Neuronal stem cell (in vitro differentiated cells): ENCODE data around the gene WNT9B.

Experiments
- DNase-seq: peaks from one replicate; pipeline ENCODE4 v3.0.0-alpha.2; 2013; ENCODE audit warnings: low spot score
- H2AFZ ChIP-seq: one replicate; pipeline ENCODE4 v1.6.1; 2013; ENCODE audit warnings: mild to moderate bottlenecking, low read length, inconsistent platforms
- H2AK5ac ChIP-seq: 2 replicates; pipeline ENCODE4 v1.6.1; 2013; ENCODE audit warnings: low read depth, mild to moderate bottlenecking, inconsistent platforms, low read length, moderate library complexity, mixed read lengths
- H2BK120ac ChIP-seq: 2 replicates; pipeline ENCODE4 v1.6.1; 2013; ENCODE audit warnings: low read depth, mild to moderate bottlenecking, inconsistent platforms, low read length, moderate library complexity, mixed read lengths
- H2BK12ac ChIP-seq: one replicate; pipeline ENCODE4 v1.6.1; 2013; ENCODE audit warnings: low read length, inconsistent platforms
- H2BK15ac ChIP-seq: 2 replicates; pipeline ENCODE4 v1.6.1; 2013; ENCODE audit warnings: mild to moderate bottlenecking, low read length, inconsistent platforms, mixed read lengths
- H2BK5ac ChIP-seq: one replicate; pipeline ENCODE4 v1.6.1; 2013; ENCODE audit warnings: inconsistent platforms, mild to moderate bottlenecking, low read length, moderate library complexity
- H3K14ac ChIP-seq: one replicate; pipeline ENCODE4 v1.6.1; 2013; ENCODE audit warnings: low read length, inconsistent platforms
- H3K18ac ChIP-seq: 2 replicates; pipeline ENCODE4 v1.6.1; 2013; ENCODE audit warnings: low read length, inconsistent platforms
- H3K23ac ChIP-seq: 2 replicates; pipeline ENCODE4 v1.6.1; 2013; ENCODE audit warnings: low read depth, mild to moderate bottlenecking, mixed read lengths, low read length, inconsistent platforms; ENCODE audit not compliant: poor library complexity
- H3K27ac ChIP-seq: replicated peaks from 3 replicates; pipeline ENCODE4 v1.5.1; 2013; ENCODE audit warnings: low read length, inconsistent platforms
- H3K27me3 ChIP-seq, 3 experiments: 2 replicates each; pipeline ENCODE4 v1.6.1; 2013; ENCODE audit warnings: low read length in 3 of 3, mild to moderate bottlenecking in 2 of 3, inconsistent platforms in 1 of 3, low read depth in 1 of 3, mixed read lengths in 1 of 3, moderate library complexity in 1 of 3; ENCODE audit not compliant: control insufficient read depth in 3 of 3, insufficient read depth in 3 of 3
- H3K36me3 ChIP-seq, 2 donors: replicated peaks in 1 of 2; 2 replicates each; pipeline ENCODE4 v1.6.1; 2013; ENCODE audit warnings: low read length in 2 of 2; ENCODE audit not compliant: control insufficient read depth in 2 of 2, insufficient read depth in 2 of 2
- H3K4ac ChIP-seq: 2 replicates; pipeline ENCODE4 v1.6.1; 2013; ENCODE audit warnings: inconsistent platforms, mild to moderate bottlenecking, low read length, moderate library complexity
- H3K4me1 ChIP-seq, 2 donors: 1 replicate in 1 of 2; 2 replicates in 1 of 2; pipeline ENCODE4 v1.6.1; 2013; ENCODE audit warnings: low read length in 2 of 2, low read depth in 1 of 2; ENCODE audit not compliant: control insufficient read depth in 2 of 2, insufficient read depth in 1 of 2
- H3K4me2 ChIP-seq: one replicate; pipeline ENCODE4 v1.6.1; 2013; ENCODE audit warnings: mild to moderate bottlenecking, low read length, inconsistent platforms; ENCODE audit not compliant: insufficient read depth, poor library complexity, severe bottlenecking
- H3K4me3 ChIP-seq, 2 donors: 2 replicates each; pipeline ENCODE4 v1.5.1; 2013; ENCODE audit warnings: low read length in 2 of 2, mild to moderate bottlenecking in 2 of 2, inconsistent platforms in 1 of 2, moderate library complexity in 1 of 2
- H3K79me1 ChIP-seq: one replicate; pipeline ENCODE4 v1.6.1; 2013; ENCODE audit warnings: low read depth, mild to moderate bottlenecking, inconsistent platforms, low read length, moderate library complexity
- H3K9ac ChIP-seq: one replicate; pipeline ENCODE4 v1.6.1; 2013; ENCODE audit warnings: mild to moderate bottlenecking, low read depth, low read length, inconsistent platforms; ENCODE audit not compliant: poor library complexity
- H3K9me3 ChIP-seq, 2 donors: replicated peaks in 1 of 2; 2 replicates each; pipeline versions ENCODE3 to v1.6.1; 2013; ENCODE audit warnings: low read length in 2 of 2, mild to moderate bottlenecking in 2 of 2, inconsistent platforms in 1 of 2, low read depth in 1 of 2, mixed read lengths in 1 of 2, moderate library complexity in 1 of 2; ENCODE audit not compliant: control insufficient read depth in 2 of 2, insufficient read depth in 1 of 2
- H4K8ac ChIP-seq: one replicate; pipeline ENCODE4 v1.6.1; 2013; ENCODE audit warnings: low read depth, mild to moderate bottlenecking, inconsistent platforms, low read length, moderate library complexity
- H4K91ac ChIP-seq: one replicate; pipeline ENCODE4 v1.6.1; 2013; ENCODE audit warnings: low read length, low read depth, mild to moderate bottlenecking, inconsistent platforms; ENCODE audit not compliant: poor library complexity
- WGBS, 2 donors: extraction: QIAGEN DNeasy Blood & Tissue Kit; methylation state at CpG; one replicate each; pipeline ENCODE4 v1.1.7; 2013; ENCODE audit warnings: missing lambda C conversion rate in 2 of 2, mixed read lengths in 1 of 2; ENCODE audit not compliant: insufficient read length in 2 of 2, insufficient replicate concordance in 1 of 2; ENCODE audit errors: extremely low coverage in 2 of 2; 5-methylcytosine and 5-hydroxymethylcytosine counted together

The WNT9B gene

GRCh38 chr17:46863383-46864121 lies 12.2 kb downstream of the WNT9B start:
- H4K91ac ChIP-seq = no peak overlapping the region
- peaks cover 0 to 3% of the 10 kb centered on the region in 2 donors for H3K4me1 ChIP-seq
- no peak overlapping the region for H3K23ac ChIP-seq
- no peak for DNase-seq
- H2BK12ac ChIP-seq = no peak overlapping the region
- no peak overlapping the region for H2BK5ac ChIP-seq
- H3K27me3 ChIP-seq = peaks cover 0 to 4% (median 0%) of the 10 kb centered on the region in 3 experiments
- no peak overlapping the region for H2AFZ ChIP-seq
- no peak overlapping the region for H3K27ac ChIP-seq
- H3K4me3 ChIP-seq = no peak overlapping the region
- no peak overlapping the region for H3K4ac ChIP-seq
- H2BK15ac ChIP-seq = peak overlapping the region; percentile 19
- no peak overlapping the region for H4K8ac ChIP-seq
- H3K4me2 ChIP-seq = no peak overlapping the region
- peak overlapping the region; percentile 7 for H3K18ac ChIP-seq
- H2AK5ac ChIP-seq = no peak overlapping the region
- no peak overlapping the region for H3K14ac ChIP-seq
- no peak overlapping the region for H2BK120ac ChIP-seq
- no CpG with 5 or more reads among the region's 8 CpGs for WGBS, 2 donors
- no peaks in the 10 kb centered on the region for H3K79me1 ChIP-seq
- no peaks in the 10 kb centered on the region for H3K36me3 ChIP-seq
- no peaks in the 10 kb centered on the region for H3K9me3 ChIP-seq
- H3K9ac ChIP-seq = no peak overlapping the region

- H3K27ac ChIP-seq = no peak overlapping the region
- H2BK12ac ChIP-seq = no peak overlapping the region
- peak overlapping the region; percentile 75 for H2AFZ ChIP-seq
- no peak overlapping the region for H2BK120ac ChIP-seq
- no peak overlapping the region for H3K4me2 ChIP-seq
- no peaks in the 10 kb centered on the region for H3K9me3 ChIP-seq
- H3K23ac ChIP-seq = no peak overlapping the region
- no peak overlapping the region for H3K14ac ChIP-seq
- no peak for DNase-seq
- no peak overlapping the region for H3K18ac ChIP-seq
- H4K91ac ChIP-seq = no peak overlapping the region
- no peak overlapping the region for H4K8ac ChIP-seq
- H2AK5ac ChIP-seq = no peak overlapping the region
- H3K4me1 ChIP-seq = peaks cover 1 to 3% of the 10 kb centered on the region in 2 donors
- no CpG with 5 or more reads among the region's 8 CpGs for WGBS, 2 donors
- H3K27me3 ChIP-seq = peaks cover 0 to 4% (median 0%) of the 10 kb centered on the region in 3 experiments
- no peaks in the 10 kb centered on the region for H3K36me3 ChIP-seq
- no peak overlapping the region for H3K9ac ChIP-seq
- H3K4ac ChIP-seq = no peak overlapping the region
- no peaks in the 10 kb centered on the region for H3K79me1 ChIP-seq
- H3K4me3 ChIP-seq = no peak overlapping the region
- H2BK5ac ChIP-seq = no peak overlapping the region
- no peak overlapping the region for H2BK15ac ChIP-seq
These were observed 13.7 kb downstream of the WNT9B start for GRCh38 chr17:46865100-46865499.

GRCh38 chr17:46866325-46866724 lies 14.9 kb downstream of the WNT9B start:
- WGBS, 2 donors = 100% methylated on average over 2 of the region's 8 CpGs
- Histone ChIP-seq H2BK120ac (no peak overlapping the region), H3K9me3 (no peaks in the 10 kb centered on the region), H3K9ac (no peak overlapping the region), H3K4ac (no peak overlapping the region), H3K4me1 (peaks cover 1 to 3% of the 10 kb centered on the region in 2 donors), H2AFZ (no peak overlapping the region), H2AK5ac (no peak overlapping the region), H3K4me3 (no peak overlapping the region), H3K14ac (no peak overlapping the region), H2BK15ac (no peak overlapping the region), H3K36me3 (no peaks in the 10 kb centered on the region), H2BK12ac (no peak overlapping the region), H3K79me1 (no peaks in the 10 kb centered on the region), H3K4me2 (no peak overlapping the region), H3K27me3 (peaks cover 0 to under 1% (median 0%) of the 10 kb centered on the region in 3 experiments), H4K8ac (no peak overlapping the region), H3K18ac (no peak overlapping the region), H3K23ac (no peak overlapping the region), H2BK5ac (no peak overlapping the region), H4K91ac (no peak overlapping the region), H3K27ac (no peak overlapping the region)
- no peak for DNase-seq

- H3K9me3 ChIP-seq = no peaks in the 10 kb centered on the region
- no peak overlapping the region for H2BK15ac ChIP-seq
- peaks cover 1 to 3% of the 10 kb centered on the region in 2 donors for H3K4me1 ChIP-seq
- no peak overlapping the region for H3K4me3 ChIP-seq
- no peak for DNase-seq
- no peak overlapping the region for H3K4me2 ChIP-seq
- H3K27me3 ChIP-seq = no peaks in the 10 kb centered on the region
- H2BK12ac ChIP-seq = no peak overlapping the region
- no peak overlapping the region for H2BK120ac ChIP-seq
- no peak overlapping the region for H3K18ac ChIP-seq
- no peak overlapping the region for H4K8ac ChIP-seq
- H3K4ac ChIP-seq = no peak overlapping the region
- no peak overlapping the region for H3K14ac ChIP-seq
- no peaks in the 10 kb centered on the region for H3K36me3 ChIP-seq
- H2BK5ac ChIP-seq = no peak overlapping the region
- no peak overlapping the region for H3K23ac ChIP-seq
- H3K27ac ChIP-seq = no peak overlapping the region
- no peak overlapping the region for H2AFZ ChIP-seq
- H3K9ac ChIP-seq = no peak overlapping the region
- no peaks in the 10 kb centered on the region for H3K79me1 ChIP-seq
- H4K91ac ChIP-seq = no peak overlapping the region
- no peak overlapping the region for H2AK5ac ChIP-seq
These were observed 15.4 kb downstream of the WNT9B start for GRCh38 chr17:46866747-46867146.
